ENCODE measurements around the gene LRRC74B.

DNA sequence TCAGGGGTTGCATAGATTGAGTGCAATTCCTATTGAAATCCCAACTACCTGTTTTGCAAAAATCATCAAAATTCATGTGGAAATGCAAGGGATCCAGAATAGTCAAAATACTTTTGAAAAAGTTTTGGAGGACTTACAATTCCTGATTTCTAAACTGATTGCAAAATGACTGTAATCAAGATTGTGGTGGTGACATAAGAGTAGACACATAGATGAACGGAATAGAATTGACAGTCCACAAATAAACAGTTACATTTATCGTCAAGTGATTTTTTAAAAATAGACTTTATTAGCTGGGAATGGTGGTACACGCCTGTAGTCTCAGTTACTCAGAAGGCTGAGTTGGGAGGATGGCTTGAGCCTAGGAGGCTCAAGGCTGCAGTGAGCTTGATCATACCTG lies 10.8 kb upstream of the LRRC74B start:
- TF ChIP-seq, protein P1, sequence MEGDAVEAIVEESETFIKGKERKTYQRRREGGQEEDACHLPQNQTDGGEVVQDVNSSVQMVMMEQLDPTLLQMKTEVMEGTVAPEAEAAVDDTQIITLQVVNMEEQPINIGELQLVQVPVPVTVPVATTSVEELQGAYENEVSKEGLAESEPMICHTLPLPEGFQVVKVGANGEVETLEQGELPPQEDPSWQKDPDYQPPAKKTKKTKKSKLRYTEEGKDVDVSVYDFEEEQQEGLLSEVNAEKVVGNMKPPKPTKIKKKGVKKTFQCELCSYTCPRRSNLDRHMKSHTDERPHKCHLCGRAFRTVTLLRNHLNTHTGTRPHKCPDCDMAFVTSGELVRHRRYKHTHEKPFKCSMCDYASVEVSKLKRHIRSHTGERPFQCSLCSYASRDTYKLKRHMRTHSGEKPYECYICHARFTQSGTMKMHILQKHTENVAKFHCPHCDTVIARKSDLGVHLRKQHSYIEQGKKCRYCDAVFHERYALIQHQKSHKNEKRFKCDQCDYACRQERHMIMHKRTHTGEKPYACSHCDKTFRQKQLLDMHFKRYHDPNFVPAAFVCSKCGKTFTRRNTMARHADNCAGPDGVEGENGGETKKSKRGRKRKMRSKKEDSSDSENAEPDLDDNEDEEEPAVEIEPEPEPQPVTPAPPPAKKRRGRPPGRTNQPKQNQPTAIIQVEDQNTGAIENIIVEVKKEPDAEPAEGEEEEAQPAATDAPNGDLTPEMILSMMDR (IDR thresholded peaks at IDR 0.05; ENCODE audit: insufficient read depth, low read length, poor library complexity, severe bottlenecking) = no peak
- no peak for TF ChIP-seq EZH2phosphoT487 (conservative IDR thresholded peaks at IDR 0.05; ENCODE audit: low read length)
